Lower lobe of right lung (tissue), 2 donors: ENCODE data around the gene DNAH3. TPM values are rescaled to one million over a fixed set of nuclear protein-coding genes. Genes with fewer than 3 reads are reported as not detected.
"Not testable (repeated sequence)": the region's sequence is repeated elsewhere in the genome, so short reads cannot be mapped to it uniquely, and the experiment has no call there.

ENCODE experiments used
- ATAC-seq, 2 donors: fragments of 200-7000 bp; cut with Tn5 transposase; one replicate each; pipeline ENCODE4 v1.9.1; 2020 to 2022; ENCODE audit warnings: mild to moderate bottlenecking in 2 of 2, moderate library complexity in 2 of 2
- DNase-seq: peaks from one replicate; pipeline ENCODE4 v3.0.0-alpha.2; 2020
- H3K27ac ChIP-seq: fragments of 200-600 bp; one replicate; pipeline ENCODE4 v1.8.0; 2022
- H3K27me3 ChIP-seq: fragments of 200-600 bp; one replicate; pipeline ENCODE4 v1.8.0; 2022; ENCODE audit warnings: low read depth
- H3K36me3 ChIP-seq: fragments of 200-600 bp; one replicate; pipeline ENCODE4 v1.8.0; 2022; ENCODE audit warnings: mild to moderate bottlenecking
- H3K4me1 ChIP-seq: fragments of 200-600 bp; one replicate; pipeline ENCODE4 v1.8.0; 2022
- H3K4me3 ChIP-seq: fragments of 200-600 bp; one replicate; pipeline ENCODE4 v1.8.0; 2022; ENCODE audit warnings: mild to moderate bottlenecking
- H3K9me3 ChIP-seq: fragments of 200-600 bp; one replicate; pipeline ENCODE4 v1.8.0; 2022
- intact Hi-C: fragments of 100-400 bp; cut with DNase I; formaldehyde crosslinking; loops from one replicate; pipeline ENCODE4 v1.11.0; 2022
- total RNA-seq: library from RNA; stranded (reverse); fragmentation: NEBNext Ultra II Directional; extraction: Animal tissue kit (Norgen Biotek cat#: 25700); gene quantifications from one replicate; pipeline ENCODE4 v1.2.1, GENCODE V29; 2021
- TF ChIP-seq, protein P1 (sequence below): fragments of 200-600 bp; IDR thresholded peaks from one replicate; pipeline ENCODE4 v1.8.0; 2022; ENCODE audit warnings: antibody characterized with exemption, mild to moderate bottlenecking
- donor health status: DM: no; HTN: yes; CAD: no; lungs with severe emphysema.

Gene DNAH3
- total RNA-seq, 1 donor from 2014 or later = 10.9 TPM

DNA sequence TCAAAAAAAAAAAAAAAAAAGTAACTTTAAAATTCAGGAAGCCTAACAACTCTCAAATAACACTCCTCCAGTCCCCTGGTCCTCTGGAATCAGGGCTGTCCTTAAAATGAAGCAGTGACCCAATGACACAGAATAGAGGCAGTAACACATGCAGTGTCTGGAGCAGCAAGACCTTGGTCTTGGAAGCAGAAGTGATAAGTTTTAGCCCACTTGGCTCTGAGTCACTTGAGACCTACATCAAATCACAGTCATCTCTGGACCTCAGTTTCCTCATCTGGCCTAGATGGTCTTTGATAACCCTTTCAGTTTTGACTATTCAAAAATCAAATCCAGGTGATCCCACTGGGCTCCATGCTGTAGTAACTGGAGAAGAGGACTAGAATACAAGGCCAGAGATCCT lies 211.0 kb downstream of the DNAH3 start:
- H3K4me3 ChIP-seq = no peak overlapping the region
- H3K9me3 ChIP-seq = no peaks in the 10 kb centered on the region
- TF ChIP-seq, protein P1, sequence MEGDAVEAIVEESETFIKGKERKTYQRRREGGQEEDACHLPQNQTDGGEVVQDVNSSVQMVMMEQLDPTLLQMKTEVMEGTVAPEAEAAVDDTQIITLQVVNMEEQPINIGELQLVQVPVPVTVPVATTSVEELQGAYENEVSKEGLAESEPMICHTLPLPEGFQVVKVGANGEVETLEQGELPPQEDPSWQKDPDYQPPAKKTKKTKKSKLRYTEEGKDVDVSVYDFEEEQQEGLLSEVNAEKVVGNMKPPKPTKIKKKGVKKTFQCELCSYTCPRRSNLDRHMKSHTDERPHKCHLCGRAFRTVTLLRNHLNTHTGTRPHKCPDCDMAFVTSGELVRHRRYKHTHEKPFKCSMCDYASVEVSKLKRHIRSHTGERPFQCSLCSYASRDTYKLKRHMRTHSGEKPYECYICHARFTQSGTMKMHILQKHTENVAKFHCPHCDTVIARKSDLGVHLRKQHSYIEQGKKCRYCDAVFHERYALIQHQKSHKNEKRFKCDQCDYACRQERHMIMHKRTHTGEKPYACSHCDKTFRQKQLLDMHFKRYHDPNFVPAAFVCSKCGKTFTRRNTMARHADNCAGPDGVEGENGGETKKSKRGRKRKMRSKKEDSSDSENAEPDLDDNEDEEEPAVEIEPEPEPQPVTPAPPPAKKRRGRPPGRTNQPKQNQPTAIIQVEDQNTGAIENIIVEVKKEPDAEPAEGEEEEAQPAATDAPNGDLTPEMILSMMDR = no peak
- intact Hi-C loops = no loop called here
- DNase-seq (no peak), ATAC-seq (no peak)
- no peaks in the 10 kb centered on the region for H3K36me3 ChIP-seq
- no peaks in the 10 kb centered on the region for H3K4me1 ChIP-seq
- H3K27ac ChIP-seq = no peak overlapping the region
- no peaks in the 10 kb centered on the region for H3K27me3 ChIP-seq

DNA sequence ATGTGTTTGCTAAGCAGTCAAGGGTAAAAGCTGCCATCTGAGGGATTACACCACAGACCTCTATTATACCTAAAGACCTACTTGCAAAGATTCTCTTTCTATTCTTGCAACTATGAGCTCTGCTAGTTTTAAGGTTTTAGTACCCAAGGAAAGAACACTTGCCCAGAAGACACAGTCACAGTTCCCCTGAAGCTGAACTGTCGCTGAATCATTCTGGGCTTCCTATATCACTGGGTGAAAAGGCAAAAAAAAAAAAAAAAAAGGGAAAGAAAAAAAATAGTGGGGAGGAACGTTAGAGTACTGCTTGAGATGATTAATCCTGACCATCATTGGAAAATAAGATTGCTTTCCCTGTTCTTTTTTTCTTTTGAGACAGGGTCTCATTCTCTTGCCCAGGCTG lies 212.2 kb downstream of the DNAH3 start:
- Histone ChIP-seq H3K36me3 (no peaks in the 10 kb centered on the region), H3K27me3 (no peaks in the 10 kb centered on the region), H3K4me3 (no peak overlapping the region), H3K9me3 (no peaks in the 10 kb centered on the region), H3K27ac (no peak overlapping the region), H3K4me1 (no peaks in the 10 kb centered on the region)
- no peak for DNase-seq
- TF ChIP-seq, protein P1 = no peak
- peak in 1 of 2 donors; percentile 53 for ATAC-seq
- intact Hi-C loops = no loop called here

GRCh38 chr16:20937736-20938135 lies 212.9 kb downstream of the DNAH3 start:
- no peak overlapping the region for H3K4me3 ChIP-seq
- ATAC-seq = no peak
- TF ChIP-seq, protein P1 = no peak
- no peaks in the 10 kb centered on the region for H3K36me3 ChIP-seq
- H3K4me1 ChIP-seq = no peaks in the 10 kb centered on the region
- no peaks in the 10 kb centered on the region for H3K27me3 ChIP-seq
- no peaks in the 10 kb centered on the region for H3K9me3 ChIP-seq
- intact Hi-C loops = no loop called here
- H3K27ac ChIP-seq = no peak overlapping the region
- no peak for DNase-seq

GRCh38 chr16:20933589-20933988 lies 217.1 kb downstream of the DNAH3 start:
- intact Hi-C loops = no loop called here
- H3K9me3 ChIP-seq = no peaks in the 10 kb centered on the region
- no peaks in the 10 kb centered on the region for H3K4me1 ChIP-seq
- no peak for DNase-seq
- TF ChIP-seq, protein P1 = no peak
- H3K27me3 ChIP-seq = no peaks in the 10 kb centered on the region
- H3K27ac ChIP-seq = no peak overlapping the region
- H3K4me3 ChIP-seq = no peak overlapping the region
- ATAC-seq = no peak
- H3K36me3 ChIP-seq = no peaks in the 10 kb centered on the region

GRCh38 chr16:20931066-20931600 lies 219.5 kb downstream of the DNAH3 start:
- H3K27me3 ChIP-seq = no peaks in the 10 kb centered on the region
- H3K9me3 ChIP-seq = no peaks in the 10 kb centered on the region
- no peaks in the 10 kb centered on the region for H3K36me3 ChIP-seq
- intact Hi-C loops = no loop called here
- no peak overlapping the region for H3K4me3 ChIP-seq
- TF ChIP-seq, protein P1 = no peak
- no peaks in the 10 kb centered on the region for H3K4me1 ChIP-seq
- no peak for ATAC-seq
- peak overlapping the region; percentile 63 for H3K27ac ChIP-seq
- DNase-seq = no peak

- H3K4me3 ChIP-seq = no peak overlapping the region
- H3K27me3 ChIP-seq = no peaks in the 10 kb centered on the region
- TF ChIP-seq, protein P1 = no peak
- intact Hi-C loops = no loop called here
- H3K36me3 ChIP-seq = peaks cover 5% of the 10 kb centered on the region
- no peak for DNase-seq
- ATAC-seq = peak; percentile 14 to 34
- no peaks in the 10 kb centered on the region for H3K4me1 ChIP-seq
- no peaks in the 10 kb centered on the region for H3K9me3 ChIP-seq
- peak overlapping the region; percentile 63 for H3K27ac ChIP-seq
Measured at GRCh38 chr16:20930365-20930690, 220.3 kb downstream of the DNAH3 start.

- DNase-seq, intact Hi-C loops, H3K27me3 ChIP-seq, H3K4me1 ChIP-seq, H3K4me3 ChIP-seq, H3K36me3 ChIP-seq, H3K9me3 ChIP-seq: not testable (repeated sequence)
- ATAC-seq = peak; percentile 17 to 47
- peak overlapping the region; percentile 63 for H3K27ac ChIP-seq
Measured at GRCh38 chr16:20929676-20930364, 220.8 kb downstream of the DNAH3 start.
